ENCODE results near the gene EIF1AD.

GRCh38 chr11:66013762-66014100, 11.8 kb upstream of the EIF1AD start:
- TF ChIP-seq SIX5 (IDR thresholded peaks at IDR 0.05; ENCODE audit: low read depth, low read length) (no peak), HDAC6 (IDR thresholded peaks at IDR 0.05; ENCODE audit: low read depth, low read length) (no peak), CEBPB (IDR thresholded peaks at IDR 0.05; ENCODE audit: low read depth, low read length) (no peak), EZH2 (IDR thresholded peaks at IDR 0.05; ENCODE audit: low read depth, low read length, severe bottlenecking) (no peak), GTF2F1 (IDR thresholded peaks at IDR 0.05; ENCODE audit: borderline replicate concordance, low read depth, low read length) (no peak), YY1 (IDR thresholded peaks at IDR 0.05; ENCODE audit: low read depth, low read length) (no peak)

All from H1 (cell line).